Measurements from ENCODE around the gene LSAMP. TPM values are rescaled to one million over a fixed set of nuclear protein-coding genes. Genes with fewer than 3 reads are reported as not detected.

Gene LSAMP
- total and polyA plus RNA-seq, 2 of the 4 experiments (the other 2 are of a cell fraction), result 7.9 to 8.0 TPM

- H3K4me3 ChIP-seq (ENCODE audit: insufficient read depth, low read depth, low read length), result no peak overlapping the region
- in situ Hi-C loops (cut with MboI; ENCODE audit: low sequenced_read_pairs), result no loop called here
- no peak overlapping the region for H3K4ac ChIP-seq (ENCODE audit: low read depth, low read length)
- H4K8ac ChIP-seq (ENCODE audit: low read depth in 2 of 2, low read length in 2 of 2), result no peak overlapping the region
- no CpG with 5 or more reads among the region's 7 CpGs for WGBS, 2 experiments (ENCODE audit: extremely low coverage in 2 of 2, insufficient read length in 1 of 2)
- no peak overlapping the region for H2BK15ac ChIP-seq (ENCODE audit: low read depth, low read length)
- ChIA-PET CTCF (interaction anchor here (0.6 kb wide), 1 partner anchor 1969 kb away, joined by 4 read pairs; no protein-coding TSS in a partner anchor), POLR2A (ENCODE audit: unreplicated experiment) (no interaction called here)
- TF ChIP-seq MAFK (IDR thresholded peaks at IDR 0.05; ENCODE audit: low read depth, low read length), result 0 out of 2 replicates have a peak, but pooled peaks have one; percentile 7
- TF ChIP-seq POLR2A (IDR thresholded peaks at IDR 0.05; ENCODE audit: low read depth, low read length), result no peak
- peak; percentile 87 for TF ChIP-seq NFE2L2 (IDR thresholded peaks at IDR 0.05; ENCODE audit: low read depth, low read length)
- ATAC-seq (ENCODE audit: low read depth) (no peak), DNase-seq (no peak)
- H3K4me1 ChIP-seq (ENCODE audit: control insufficient read depth, insufficient read depth, low read length), result no peaks in the 10 kb centered on the region
- no peak overlapping the region for H2BK120ac ChIP-seq (ENCODE audit: low read depth, low read length)
- H3K9me3 ChIP-seq (ENCODE audit: control insufficient read depth, insufficient read depth, low read length), result no peaks in the 10 kb centered on the region
- no peak overlapping the region for H2BK20ac ChIP-seq (ENCODE audit: low read depth, low read length)
- H3K36me3 ChIP-seq (ENCODE audit: control insufficient read depth, insufficient read depth, low read length), result no peaks in the 10 kb centered on the region
- H2AFZ ChIP-seq (replicated peaks; ENCODE audit: low read length, poor library complexity), result no peak overlapping the region
- H3K9ac ChIP-seq (ENCODE audit: low read depth, low read length), result no peak overlapping the region
- BruUV-seq (replicated peaks), result no TSS peak
- dilution Hi-C loops (cut with HindIII; ENCODE audit: low sequenced_read_pairs, unreplicated experiment), result no loop called here
- no peak overlapping the region for H3K27ac ChIP-seq (ENCODE audit: insufficient read depth, low read length)
- no peak overlapping the region for H2AK9ac ChIP-seq (replicated peaks; ENCODE audit: low read depth, low read length, poor library complexity)
- H3K9me1 ChIP-seq (ENCODE audit: insufficient read depth, low read length), result no peaks in the 10 kb centered on the region
- no peak overlapping the region for H3K4me2 ChIP-seq (ENCODE audit: low read depth, low read length)
- H4K20me1 ChIP-seq (ENCODE audit: insufficient read depth, low read length), result no peaks in the 10 kb centered on the region
- H3K18ac ChIP-seq (ENCODE audit: low read depth, low read length), result no peak overlapping the region
- no peak overlapping the region for H4K5ac ChIP-seq (ENCODE audit: low read depth, low read length)
- no peak overlapping the region for H3K56ac ChIP-seq (ENCODE audit: extremely low read depth, insufficient read depth, low read length)
- intact Hi-C loops (cut with micrococcal nuclease), result no loop called here
- H3K27me3 ChIP-seq (ENCODE audit: control insufficient read depth, insufficient read depth, low read length), result no peaks in the 10 kb centered on the region
- no peak overlapping the region for H4K91ac ChIP-seq (ENCODE audit: insufficient read depth, low read depth, low read length)
- no peak overlapping the region for H3K23ac ChIP-seq (ENCODE audit: low read depth, low read length)
- no peak overlapping the region for H3K14ac ChIP-seq (replicated peaks; ENCODE audit: low read depth, low read length)
- no peaks in the 10 kb centered on the region for H3K79me1 ChIP-seq (ENCODE audit: low read depth in 1 of 2, low read length in 2 of 2)
- H2BK5ac ChIP-seq (ENCODE audit: low read depth, low read length, poor library complexity, severe bottlenecking), result no peak overlapping the region
- H2AK5ac ChIP-seq (ENCODE audit: low read depth, low read length), result no peak overlapping the region
Measured at GRCh38 chr3:116078561-116078960, 366.7 kb downstream of the LSAMP start.
